NOMO-1 treated with DMSO at 0.1 percent for 48 hours (cell line): ENCODE results near the gene FIZ1.
"Not testable (repeated sequence)": the region's sequence is repeated elsewhere in the genome, so short reads cannot be mapped to it uniquely, and the experiment has no call there.

Experiments
- DNase-seq: peaks from one replicate; lab custom pipeline; 2025; ENCODE audit not compliant: unreplicated experiment; lab: John Stamatoyannopoulos, UW

FIZ1 gene

DNA sequence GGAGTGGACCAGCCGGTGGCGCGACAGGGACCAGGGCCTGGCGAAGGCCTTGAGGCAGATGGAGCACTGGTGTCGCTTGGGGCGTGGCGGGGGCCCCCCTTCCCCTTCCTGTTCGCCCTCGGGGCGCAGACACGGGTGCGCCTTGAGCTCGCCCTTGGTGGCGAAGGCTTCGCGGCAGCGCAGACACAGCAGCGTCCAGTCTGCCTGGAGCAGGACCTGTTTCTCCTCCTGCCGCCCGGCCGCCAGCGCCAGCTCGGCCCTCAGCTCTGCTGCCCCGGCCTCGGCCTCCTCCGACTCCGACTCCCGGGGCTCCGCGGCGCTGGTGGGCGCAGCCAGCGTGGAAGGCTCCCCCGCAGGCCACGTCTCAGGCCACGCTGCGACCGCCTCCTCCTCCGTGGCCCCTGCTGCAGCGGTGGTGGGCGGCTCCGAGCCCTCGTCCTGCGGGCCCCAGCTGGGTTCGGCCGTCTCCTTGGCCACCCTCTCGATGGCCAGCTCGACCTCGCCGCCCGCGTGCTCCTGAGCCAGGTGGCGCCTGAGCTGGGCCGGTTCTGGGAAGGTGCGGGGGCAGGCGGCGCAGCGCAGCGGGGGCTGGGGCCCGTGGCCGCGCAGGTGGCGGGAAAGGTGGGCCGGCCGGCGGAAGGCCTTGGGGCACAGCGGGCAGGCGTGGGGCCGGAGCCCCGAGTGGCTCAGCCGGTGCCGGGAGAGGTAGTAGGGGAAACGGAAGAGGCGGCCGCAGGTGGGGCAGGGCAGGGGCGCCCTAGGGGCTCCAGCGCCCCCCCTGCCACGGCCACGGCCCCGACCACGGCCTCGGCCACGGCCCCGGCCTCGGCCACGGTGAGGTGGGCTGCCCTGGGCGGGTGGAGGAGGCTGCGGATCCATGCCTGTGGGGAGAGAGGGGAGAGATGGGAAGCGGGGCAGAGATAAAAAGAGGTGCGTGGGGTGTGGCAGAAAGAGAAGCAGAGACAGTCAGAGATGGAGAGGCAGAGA lies 20.3 kb downstream of the FIZ1 start:
- DNase-seq, result no peak

- DNase-seq, result no peak
These were observed 21.1 kb downstream of the FIZ1 start for GRCh38 chr19:55578031-55578760.

GRCh38 chr19:55576746-55577145 lies 22.6 kb downstream of the FIZ1 start:
- DNase-seq, result no peak

- not testable (repeated sequence) for DNase-seq
These were observed 25.4 kb downstream of the FIZ1 start for GRCh38 chr19:55573929-55574328.

DNA sequence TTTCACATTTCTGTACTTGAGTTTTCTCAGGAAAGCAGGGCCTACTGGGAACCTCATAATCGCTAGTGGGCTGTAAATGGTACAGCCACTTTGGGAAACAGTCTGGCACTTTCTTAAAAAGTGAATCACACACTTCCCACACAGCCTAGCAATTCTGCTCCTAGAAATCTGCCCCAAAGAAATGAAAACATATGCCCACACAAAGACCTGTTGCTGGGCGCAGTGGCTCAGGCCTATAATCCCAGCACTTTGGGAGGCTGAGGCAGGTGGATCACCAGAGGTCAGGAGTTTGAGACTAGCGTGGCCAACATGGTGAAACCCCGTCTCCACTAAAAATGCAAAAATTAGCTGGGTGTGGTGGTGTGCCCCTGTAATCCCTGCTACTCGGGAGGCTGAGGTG lies 29.8 kb downstream of the FIZ1 start:
- DNase-seq, result not testable (repeated sequence)

DNA sequence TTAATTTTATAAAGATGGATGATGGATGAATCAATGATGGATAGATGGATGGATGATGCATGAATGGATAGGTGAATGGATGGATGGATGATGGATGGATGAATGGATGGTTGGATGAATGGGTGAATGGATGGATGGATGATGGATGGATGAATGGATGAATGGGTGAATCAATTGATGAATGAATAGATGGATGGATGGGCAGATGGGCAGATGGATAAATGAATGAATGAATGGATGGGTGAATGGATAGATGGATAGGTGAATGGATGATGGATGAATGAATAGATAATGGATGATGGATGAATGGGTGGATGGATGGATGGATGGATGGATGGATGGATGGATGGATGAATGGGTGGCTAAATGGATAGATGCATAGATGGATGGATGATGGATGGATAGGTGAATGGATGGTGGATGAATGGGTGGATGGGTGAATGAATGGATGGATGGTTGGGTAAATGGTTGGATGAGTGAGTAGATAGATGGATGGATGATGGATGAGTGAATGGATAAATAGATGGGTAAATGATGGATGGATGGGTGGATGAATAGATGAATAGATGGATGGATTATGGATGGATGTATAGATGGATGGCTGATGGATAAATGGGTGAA lies 31.5 kb downstream of the FIZ1 start:
- DNase-seq, result no peak

DNA sequence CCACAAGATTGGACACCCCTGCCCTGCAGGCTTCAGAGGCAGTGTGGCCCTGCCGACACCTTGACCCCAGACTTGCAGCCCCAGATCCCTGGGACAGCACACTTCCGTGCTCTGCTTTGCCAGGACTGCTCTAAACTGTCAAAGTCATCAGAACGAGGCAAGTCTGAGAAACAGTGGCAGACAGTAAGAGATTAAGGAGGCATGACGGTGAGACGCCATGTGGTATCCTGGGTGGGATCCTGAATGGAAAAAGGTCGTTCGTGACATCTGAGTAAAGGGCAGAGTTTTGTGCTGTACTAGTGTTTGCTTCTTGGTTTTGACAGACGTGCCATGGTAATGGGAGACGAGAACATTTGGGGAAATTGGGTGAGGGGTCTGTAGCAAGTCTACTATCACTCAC lies 32.5 kb downstream of the FIZ1 start:
- DNase-seq, result no peak

DNA sequence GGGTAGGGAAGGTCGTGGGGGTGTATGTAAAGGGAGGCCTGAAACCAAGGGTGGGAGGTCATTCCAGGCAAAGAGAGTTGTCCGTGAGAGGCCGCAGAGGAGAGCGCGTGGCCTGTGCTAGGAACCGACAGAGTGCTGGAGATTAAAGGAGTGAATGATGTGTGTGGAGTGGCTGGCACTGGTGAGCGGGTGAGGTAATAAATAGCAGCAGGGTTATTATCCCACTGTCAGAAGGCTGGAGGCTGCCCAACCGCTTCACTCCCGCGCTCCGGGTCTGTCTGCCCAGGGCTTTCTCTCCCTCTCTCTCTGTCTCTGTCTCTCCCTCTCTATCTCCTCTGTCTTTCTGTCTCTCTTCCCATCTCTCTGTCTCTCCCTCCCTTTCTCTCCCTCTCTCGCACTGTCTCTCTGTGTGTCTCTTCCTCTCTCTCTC lies 36.0 kb downstream of the FIZ1 start:
- no peak for DNase-seq

GRCh38 chr19:55559684-55560083 lies 39.6 kb downstream of the FIZ1 start:
- no peak for DNase-seq

- no peak for DNase-seq
These were observed 44.6 kb downstream of the FIZ1 start for GRCh38 chr19:55554741-55555152.

GRCh38 chr19:55554302-55554701 lies 45.0 kb downstream of the FIZ1 start:
- no peak for DNase-seq

DNA sequence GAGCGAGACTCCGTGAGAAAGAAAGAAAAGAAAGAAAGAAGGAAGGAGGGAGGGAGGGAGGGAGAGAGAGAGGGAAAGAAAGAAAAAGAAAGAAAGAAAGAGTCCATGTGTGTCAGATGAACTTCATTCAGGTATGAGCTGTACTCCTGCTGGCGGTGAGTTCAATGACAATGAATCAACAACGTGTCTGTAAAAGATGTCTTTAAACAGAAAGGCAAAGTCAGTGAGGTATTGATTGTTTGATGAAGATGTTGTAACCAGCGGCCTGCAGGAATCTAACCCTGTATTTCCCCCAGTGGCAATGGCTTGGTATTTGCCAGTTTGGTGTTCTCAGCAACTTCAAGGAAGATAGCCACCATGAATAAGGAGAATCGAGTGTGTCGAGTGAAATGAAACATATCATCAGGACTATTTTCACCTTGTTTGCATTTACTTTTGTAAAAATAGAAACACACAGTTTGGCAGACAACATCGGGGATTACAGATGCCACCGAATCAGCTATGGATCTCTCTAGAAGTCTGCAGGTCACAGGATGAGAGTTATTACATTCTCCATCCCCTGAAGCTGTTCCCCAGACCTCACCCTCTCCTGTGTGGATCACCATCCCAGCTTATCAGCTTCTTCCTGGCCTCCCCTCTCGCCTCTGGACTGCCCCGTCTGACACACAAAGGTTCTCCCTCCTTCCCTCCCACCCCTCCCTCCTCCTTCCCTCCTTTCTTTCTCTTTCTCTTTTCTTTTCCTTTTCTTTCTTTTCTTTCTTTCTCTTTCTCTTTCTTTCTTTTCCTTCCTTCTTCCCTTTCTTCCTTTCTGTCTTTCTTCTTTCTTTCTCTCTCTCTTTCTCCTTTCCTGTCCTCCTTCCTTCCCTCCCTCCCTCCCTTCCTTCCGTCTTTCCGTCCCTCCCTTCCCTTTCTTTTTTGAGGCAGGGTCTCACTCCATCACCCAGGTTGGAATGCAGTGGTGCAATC lies 45.8 kb downstream of the FIZ1 start:
- DNase-seq, result no peak

GRCh38 chr19:55552620-55553019 lies 46.7 kb downstream of the FIZ1 start:
- DNase-seq, result no peak

- no peak for DNase-seq
These were observed 47.1 kb downstream of the FIZ1 start for GRCh38 chr19:55552206-55552605.

- DNase-seq, result no peak
These were observed 49.0 kb downstream of the FIZ1 start for GRCh38 chr19:55550321-55550650.

DNA sequence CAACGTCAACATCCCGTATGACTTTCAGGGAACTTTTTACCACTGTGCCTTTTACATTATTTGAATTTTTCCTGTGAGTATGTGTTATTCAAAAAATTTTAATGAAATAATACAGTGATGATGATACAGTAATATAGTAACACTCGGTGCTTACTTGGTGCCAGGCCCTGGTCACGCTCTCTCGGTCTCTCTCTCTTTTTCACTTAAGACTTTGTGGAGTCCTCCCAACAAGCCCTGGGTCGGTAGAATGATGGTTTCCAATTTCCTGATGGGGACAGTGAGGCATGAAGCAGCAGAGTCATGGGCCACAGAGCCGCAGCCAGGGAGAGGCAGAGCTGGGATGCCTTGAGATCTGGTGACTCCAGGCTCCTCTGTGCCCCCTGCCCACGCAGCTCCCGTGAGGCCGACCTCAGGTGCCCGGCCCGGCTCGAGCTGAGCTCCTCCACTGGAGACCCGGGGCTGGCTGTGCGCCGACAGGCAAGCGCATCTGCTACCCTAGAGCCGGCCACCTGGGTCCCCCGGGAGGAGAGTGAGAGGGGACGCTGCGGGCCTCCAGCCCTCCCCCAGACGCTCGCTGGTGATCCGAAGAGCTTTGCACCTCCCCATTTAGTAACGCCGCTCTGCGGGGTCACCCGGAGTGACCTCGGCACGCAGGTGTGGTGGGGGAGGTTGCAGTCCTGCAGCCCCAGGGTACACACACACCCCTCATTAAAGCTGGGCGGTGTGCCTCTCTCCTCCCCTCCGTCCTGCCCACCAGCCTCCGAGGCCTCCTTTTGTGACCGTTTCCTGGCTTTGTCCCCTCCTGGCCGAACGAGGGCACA lies 49.6 kb downstream of the FIZ1 start:
- DNase-seq, result no peak

DNA sequence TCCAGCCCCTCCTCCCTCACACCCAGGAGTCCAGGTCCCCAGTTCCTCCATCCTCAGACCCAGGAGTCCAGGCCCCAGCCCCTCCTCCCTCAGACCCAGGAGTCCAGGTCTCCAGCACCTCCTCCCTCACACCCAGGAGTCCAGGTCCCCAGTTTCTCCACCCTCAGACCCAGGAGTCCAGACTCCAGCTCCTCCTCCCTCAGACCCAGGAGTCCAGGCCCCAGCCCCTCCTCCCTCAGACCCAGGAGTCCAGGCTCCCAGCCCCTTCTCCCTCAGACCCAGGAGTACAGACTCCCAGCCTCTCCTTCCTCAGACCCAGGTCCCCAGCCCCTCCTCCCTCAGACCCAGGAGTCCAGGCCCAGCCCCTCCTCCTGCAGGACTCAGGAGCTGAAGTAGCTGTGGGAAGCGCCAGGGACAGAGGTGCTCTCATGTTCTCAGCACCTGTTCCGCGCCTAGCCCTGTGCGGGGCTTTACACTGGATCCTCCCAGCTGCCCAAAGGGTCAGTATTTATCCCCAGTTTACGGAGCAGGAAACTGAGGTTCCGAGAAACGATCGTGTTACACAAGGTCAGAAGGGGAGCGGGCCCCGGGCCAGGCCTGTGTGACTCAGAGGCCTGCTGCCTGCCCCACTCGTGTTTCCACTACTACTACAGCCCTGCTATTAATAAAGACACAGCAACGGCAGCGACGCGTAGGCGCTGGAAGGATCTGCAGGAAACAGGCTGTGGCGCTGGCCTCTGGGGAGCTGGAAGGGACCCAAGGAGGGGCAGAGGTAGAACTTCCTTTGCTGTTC lies 52.3 kb downstream of the FIZ1 start:
- no peak for DNase-seq

DNA sequence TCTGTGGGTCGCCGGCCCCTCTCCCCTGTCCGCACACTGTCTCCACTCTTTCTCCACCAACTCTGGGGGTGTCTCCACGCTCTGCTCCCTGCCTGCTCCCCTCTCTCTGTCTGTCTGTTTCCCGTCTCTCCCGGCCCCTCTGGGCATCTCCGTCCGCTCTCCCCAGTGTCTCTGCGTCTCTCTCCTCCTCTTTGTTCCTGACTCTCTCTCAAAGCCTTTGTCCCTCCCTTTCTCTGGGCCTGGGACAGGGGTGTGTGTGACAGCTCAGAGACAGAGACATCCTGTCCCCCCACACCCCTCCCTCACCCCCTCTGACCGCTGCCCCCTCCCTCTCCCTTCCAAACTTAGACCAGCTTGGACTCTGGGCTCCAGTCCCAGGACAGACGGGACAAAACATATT lies 53.3 kb downstream of the FIZ1 start:
- no peak for DNase-seq

DNA sequence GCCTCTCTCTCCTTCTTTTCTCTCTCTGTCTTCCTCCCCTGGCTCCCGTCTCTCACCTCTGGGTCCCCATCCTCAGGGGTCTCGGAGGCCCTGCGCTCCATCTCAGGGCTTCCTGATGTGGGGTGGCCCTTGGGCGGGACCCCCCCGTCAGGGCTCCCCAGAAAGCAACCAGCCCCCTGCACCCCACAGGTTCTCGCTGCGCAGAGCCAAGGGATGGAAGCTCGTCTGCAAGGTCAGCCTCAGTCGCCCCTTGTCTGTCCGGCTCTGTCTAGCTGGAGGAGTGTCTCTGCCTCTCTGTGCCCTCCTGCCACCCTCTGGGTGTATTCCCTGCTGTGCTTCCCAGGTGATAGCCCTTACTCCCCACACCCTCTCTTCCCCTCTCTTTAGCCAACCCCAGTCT lies 53.9 kb downstream of the FIZ1 start, which contains the start of gene SBK3:
SBK3 (minus strand) TSS at position 101 of the 400 bp plus-strand sequence; CDS start at position 101, 0 bp downstream.
- no peak for DNase-seq
